Liver (tissue), 9 donors: ENCODE measurements around the gene PLA2G4F. TPM values are rescaled to one million over a fixed set of nuclear protein-coding genes. Genes with fewer than 3 reads are reported as not detected.

Experiments
- DNase-seq: peaks from one replicate; pipeline ENCODE4 v3.0.0-alpha.2; 2017; ENCODE audit warnings: low spot score
- H3K27ac ChIP-seq, 2 donors: one replicate each; pipeline ENCODE4 v1.7.0; 2013; ENCODE audit warnings: inconsistent platforms in 2 of 2, low read length in 2 of 2, control low read depth in 1 of 2, low read depth in 1 of 2, mild to moderate bottlenecking in 1 of 2
- H3K27me3 ChIP-seq, 4 donors: one replicate each; pipeline versions ENCODE4 v1.6.1 to v1.7.0; 2013; ENCODE audit warnings: low read length in 3 of 4, inconsistent platforms in 1 of 4, mild to moderate bottlenecking in 1 of 4, moderate library complexity in 1 of 4; ENCODE audit not compliant: control insufficient read depth in 4 of 4, insufficient read depth in 4 of 4
- H3K36me3 ChIP-seq, 4 donors: one replicate each; pipeline versions ENCODE4 v1.6.1 to v1.7.0; 2013; ENCODE audit warnings: low read length in 3 of 4, mild to moderate bottlenecking in 3 of 4, low read depth in 1 of 4, moderate library complexity in 1 of 4; ENCODE audit not compliant: control insufficient read depth in 4 of 4, insufficient read depth in 3 of 4
- H3K4me1 ChIP-seq, 4 donors: one replicate each; pipeline versions ENCODE4 v1.6.1 to v1.7.0; 2013; ENCODE audit warnings: low read length in 3 of 4, mild to moderate bottlenecking in 3 of 4, moderate library complexity in 1 of 4; ENCODE audit not compliant: control insufficient read depth in 4 of 4, insufficient read depth in 4 of 4
- H3K4me3 ChIP-seq, 3 donors: one replicate each; pipeline versions ENCODE4 v1.6.1 to v1.7.0; 2013; ENCODE audit warnings: low read length in 3 of 3, control low read depth in 1 of 3, low read depth in 1 of 3, mild to moderate bottlenecking in 1 of 3
- H3K9ac ChIP-seq, 2 donors: one replicate each; pipeline ENCODE4 v1.7.0; 2013; ENCODE audit warnings: low read length in 2 of 2, mild to moderate bottlenecking in 2 of 2, moderate library complexity in 2 of 2, control low read depth in 1 of 2, low read depth in 1 of 2
- H3K9me3 ChIP-seq, 4 donors: one replicate each; pipeline versions ENCODE4 v1.6.1 to v1.7.0; 2013; ENCODE audit warnings: low read length in 3 of 4; ENCODE audit not compliant: control insufficient read depth in 4 of 4
- ATF3 ChIP-seq: IDR thresholded peaks from 2 replicates; pipeline ENCODE4 v1.6.1; 2016; ENCODE audit warnings: antibody characterized with exemption
- CTCF ChIP-seq: fragments of 150-350 bp; IDR thresholded peaks from 2 replicates; pipeline ENCODE4 v1.5.1; 2017; ENCODE audit warnings: improper control_type of control experiment, low read depth, low read length; ENCODE audit not compliant: missing input control
- EGR1 ChIP-seq, 2 donors: IDR thresholded peaks; 2 replicates each; pipeline ENCODE4 v1.6.1; 2016 to 2018; ENCODE audit warnings: antibody characterized with exemption in 2 of 2, low read depth in 2 of 2
- FOXA1 ChIP-seq: IDR thresholded peaks from 2 replicates; pipeline ENCODE4 v1.6.1; 2016; ENCODE audit warnings: antibody characterized with exemption
- FOXA2 ChIP-seq: IDR thresholded peaks from 2 replicates; pipeline ENCODE4 v1.6.1; 2016; ENCODE audit warnings: antibody characterized with exemption
- GABPA ChIP-seq, 2 donors: IDR thresholded peaks in 1 of 2; conservative IDR thresholded peaks in 1 of 2; 2 replicates each; pipeline ENCODE4 v1.6.1; 2016; ENCODE audit warnings: antibody characterized with exemption in 2 of 2, mild to moderate bottlenecking in 1 of 2, moderate library complexity in 1 of 2
- HNF4A ChIP-seq, 2 donors: conservative IDR thresholded peaks; 2 replicates each; pipeline ENCODE4 v1.6.1; 2016; ENCODE audit warnings: antibody characterized with exemption in 2 of 2, mild to moderate bottlenecking in 2 of 2
- HNF4G ChIP-seq: IDR thresholded peaks from 2 replicates; pipeline ENCODE4 v1.6.1; 2016; ENCODE audit warnings: antibody characterized with exemption
- JUND ChIP-seq, 2 donors: IDR thresholded peaks; 2 replicates each; pipeline ENCODE4 v1.6.1; 2016; ENCODE audit warnings: antibody characterized with exemption in 2 of 2
- MAX ChIP-seq: IDR thresholded peaks from 2 replicates; pipeline ENCODE4 v1.6.1; 2016; ENCODE audit warnings: antibody characterized with exemption
- NR2F2 ChIP-seq: IDR thresholded peaks from 2 replicates; pipeline ENCODE4 v1.6.1; 2016; ENCODE audit warnings: antibody characterized with exemption
- RAD21 ChIP-seq, 2 donors: IDR thresholded peaks; 2 replicates each; pipeline ENCODE4 v1.6.1; 2016; ENCODE audit warnings: antibody characterized with exemption in 2 of 2, mild to moderate bottlenecking in 2 of 2
- REST ChIP-seq: IDR thresholded peaks from 2 replicates; pipeline ENCODE4 v1.6.1; 2016; ENCODE audit warnings: antibody characterized with exemption, mild to moderate bottlenecking
- RXRA ChIP-seq, 2 donors: IDR thresholded peaks; 2 replicates each; pipeline ENCODE4 v1.6.1; 2017 to 2018; ENCODE audit warnings: antibody characterized with exemption in 2 of 2, mild to moderate bottlenecking in 1 of 2
- SP1 ChIP-seq: IDR thresholded peaks from 2 replicates; pipeline ENCODE4 v1.6.1; 2018; ENCODE audit warnings: antibody characterized with exemption, mild to moderate bottlenecking
- TAF1 ChIP-seq: conservative IDR thresholded peaks from 2 replicates; pipeline ENCODE4 v1.6.1; 2016; ENCODE audit warnings: antibody characterized with exemption, mild to moderate bottlenecking
- YY1 ChIP-seq: IDR thresholded peaks from 2 replicates; pipeline ENCODE4 v1.6.1; 2016; ENCODE audit warnings: antibody characterized with exemption, mild to moderate bottlenecking
- ZBTB33 ChIP-seq: IDR thresholded peaks from 2 replicates; pipeline ENCODE4 v1.6.1; 2016; ENCODE audit warnings: antibody characterized with exemption
- WGBS: extraction: QIAGEN DNeasy Blood & Tissue Kit; methylation state at CpG from one replicate; pipeline ENCODE4 v1.1.7; 2013; 5-methylcytosine and 5-hydroxymethylcytosine counted together
- polyA plus RNA-seq, 2 donors: library from polyadenylated mRNA; stranded (reverse) in 1 of 2; unstranded in 1 of 2; fragments of 200-250 nt in 1 of 2; fragments of >200 nt in 1 of 2; fragmentation: Nextera tagmentation in 1 of 2; extraction: Ambion mirVana in 1 of 2; gene quantifications; one replicate each; pipeline versions ENCODE4 v1.2.1 to v1.2.3, GENCODE V29; 2013 to 2015
- total RNA-seq, 2 donors: library from RNA; depleted of rRNA; stranded (reverse); fragments of >200 nt; gene quantifications; one replicate each; pipeline ENCODE4 v1.2.3, GENCODE V29; 2014
- donor health status: healthy.
- donor health status: healthy.
- donor health status: healthy.
- donor health status: healthy.
- donor health status: healthy.

PLA2G4F gene
- total and polyA plus RNA-seq, 4 donors, result not detected

- Histone ChIP-seq H3K27me3 (no peaks in the 10 kb centered on the region), H3K4me1 (no peaks in the 10 kb centered on the region), H3K36me3 (no peaks in the 10 kb centered on the region), H3K9me3 (peaks cover 0 to 3% (median 0%) of the 10 kb centered on the region in 4 donors), H3K27ac (no peak overlapping the region), H3K4me3 (no peak overlapping the region), H3K9ac (no peak overlapping the region)
- WGBS, result 90% methylated on average over 1 of the region's 1 CpG
- DNase-seq, result no peak
- TF ChIP-seq YY1, result no peak
- no peak for TF ChIP-seq FOXA2
- TF ChIP-seq RXRA (IDR thresholded peaks at IDR 0.05), result no peak
Measured at GRCh38 chr15:42101861-42102260, 54.6 kb downstream of the PLA2G4F start.

GRCh38 chr15:42100021-42100800, 56.2 kb downstream of the PLA2G4F start:
- no peaks in the 10 kb centered on the region for H3K27me3 ChIP-seq
- TF ChIP-seq JUND (IDR thresholded peaks at IDR 0.05), result no peak
- TF ChIP-seq CTCF, result no peak
- no peak for TF ChIP-seq REST
- no peak for TF ChIP-seq RXRA (IDR thresholded peaks at IDR 0.05)
- no peak for TF ChIP-seq ATF3
- TF ChIP-seq HNF4A (conservative IDR thresholded peaks at IDR 0.05), result no peak
- TF ChIP-seq YY1, result no peak
- TF ChIP-seq TAF1, result no peak
- no peak for TF ChIP-seq EGR1 (IDR thresholded peaks at IDR 0.05; ENCODE audit: low read depth in 2 of 2)
- TF ChIP-seq SP1, result no peak
- TF ChIP-seq RAD21 (IDR thresholded peaks at IDR 0.05), result no peak
- TF ChIP-seq GABPA (IDR thresholded peaks at IDR 0.05 in 1 of 2, conservative IDR thresholded peaks at IDR 0.05 in 1 of 2), result no peak
- no peak for TF ChIP-seq HNF4G
- no peak for TF ChIP-seq NR2F2
- TF ChIP-seq FOXA1, result no peak
- TF ChIP-seq MAX, result no peak
- no peak for TF ChIP-seq ZBTB33
- peaks cover 0 to 3% (median 0%) of the 10 kb centered on the region in 4 donors for H3K9me3 ChIP-seq
- no peak overlapping the region for H3K27ac ChIP-seq
- H3K4me1 ChIP-seq, result no peaks in the 10 kb centered on the region
- H3K9ac ChIP-seq, result no peak overlapping the region
- no peaks in the 10 kb centered on the region for H3K36me3 ChIP-seq
- no peak for DNase-seq
- H3K4me3 ChIP-seq, result no peak overlapping the region
- 76% methylated on average over 8 of the region's 8 CpGs for WGBS
